SU-DHL-6 (cell line): ENCODE measurements around the gene ADAMTS19.

ENCODE experiments used
- H2AFZ ChIP-seq: fragments of 200-600 bp; sonication (generic); 2 replicates; pipeline ENCODE4 v1.6.1; 2014; ENCODE audit warnings: low read depth, mild to moderate bottlenecking, moderate library complexity, mixed read lengths, antibody characterized with exemption, low read length; ENCODE audit not compliant: severe bottlenecking
- H3F3A ChIP-seq: fragments of 200-600 bp; shearing (Covaris generic); 2 replicates; pipeline ENCODE4 v1.6.0; 2016; ENCODE audit warnings: antibody characterized with exemption, mild to moderate bottlenecking; ENCODE audit not compliant: insufficient read depth
- H3K27ac ChIP-seq: fragments of 200-600 bp; sonication (generic); 2 replicates; pipeline ENCODE4 v1.5.1; 2016; ENCODE audit warnings: low read depth, mild to moderate bottlenecking, low read length, moderate library complexity, mixed read lengths
- H3K27me3 ChIP-seq: fragments of 200-600 bp; sonication (generic), shearing (Covaris generic); 2 replicates; pipeline ENCODE4 v1.6.0; 2014; ENCODE audit warnings: mild to moderate bottlenecking, low read length
- H3K36me3 ChIP-seq: fragments of 200-600 bp; sonication (generic); 2 replicates; pipeline ENCODE4 v1.6.1; 2014; ENCODE audit warnings: mild to moderate bottlenecking, low read length, mixed read lengths
- H3K4me2 ChIP-seq: fragments of 300-600, 200-600 bp; shearing (Covaris generic), sonication (generic); 2 replicates; pipeline ENCODE4 v1.6.0; 2014; ENCODE audit warnings: low read length, low read depth, mild to moderate bottlenecking; ENCODE audit not compliant: poor library complexity, severe bottlenecking
- H3K4me3 ChIP-seq: fragments of 200-600 bp; sonication (generic); 2 replicates; pipeline ENCODE4 v1.5.1; 2014; ENCODE audit warnings: antibody characterized with exemption, low read length, mild to moderate bottlenecking, mixed read lengths; ENCODE audit not compliant: insufficient read depth, poor library complexity, severe bottlenecking
- H3K79me2 ChIP-seq: fragments of 200-600 bp; sonication (generic); 2 replicates; pipeline ENCODE4 v1.6.1; 2014; ENCODE audit warnings: mild to moderate bottlenecking, low read length, moderate library complexity; ENCODE audit not compliant: insufficient read depth
- H3K9ac ChIP-seq: fragments of 200-600 bp; sonication (generic); 2 replicates; pipeline ENCODE4 v1.7.0; 2014; ENCODE audit warnings: mild to moderate bottlenecking, low read length
- H3K9me2 ChIP-seq: fragments of 200-600 bp; sonication (generic); replicated peaks from 2 replicates; pipeline ENCODE4 v1.6.1; 2014; ENCODE audit warnings: low read length; ENCODE audit not compliant: insufficient read depth
- H3K9me3 ChIP-seq: fragments of 200-600 bp; sonication (generic); 2 replicates; pipeline ENCODE4 v1.6.1; 2014; ENCODE audit warnings: low read length, mixed read lengths; ENCODE audit not compliant: insufficient read depth
- H4K20me1 ChIP-seq: fragments of 200-600 bp; sonication (generic); 2 replicates; pipeline ENCODE4 v1.6.1; 2014; ENCODE audit warnings: low read depth, mild to moderate bottlenecking, antibody characterized with exemption, low read length, moderate library complexity, mixed read lengths
- EZH2phosphoT487 ChIP-seq: fragments of 200-600 bp; sonication (generic), shearing (Covaris generic); conservative IDR thresholded peaks from 2 replicates; pipeline ENCODE4 v1.6.1; 2018; ENCODE audit warnings: mild to moderate bottlenecking, antibody characterized with exemption, low read length, moderate library complexity, mixed read lengths
- TF ChIP-seq, protein P1 (sequence below): fragments of 200-600 bp; sonication (generic); IDR thresholded peaks from one replicate; pipeline ENCODE4 v1.5.1; 2017; ENCODE audit warnings: antibody characterized with exemption, mild to moderate bottlenecking, low read length, moderate library complexity; ENCODE audit not compliant: insufficient read depth, poor library complexity, severe bottlenecking

The ADAMTS19 gene

DNA sequence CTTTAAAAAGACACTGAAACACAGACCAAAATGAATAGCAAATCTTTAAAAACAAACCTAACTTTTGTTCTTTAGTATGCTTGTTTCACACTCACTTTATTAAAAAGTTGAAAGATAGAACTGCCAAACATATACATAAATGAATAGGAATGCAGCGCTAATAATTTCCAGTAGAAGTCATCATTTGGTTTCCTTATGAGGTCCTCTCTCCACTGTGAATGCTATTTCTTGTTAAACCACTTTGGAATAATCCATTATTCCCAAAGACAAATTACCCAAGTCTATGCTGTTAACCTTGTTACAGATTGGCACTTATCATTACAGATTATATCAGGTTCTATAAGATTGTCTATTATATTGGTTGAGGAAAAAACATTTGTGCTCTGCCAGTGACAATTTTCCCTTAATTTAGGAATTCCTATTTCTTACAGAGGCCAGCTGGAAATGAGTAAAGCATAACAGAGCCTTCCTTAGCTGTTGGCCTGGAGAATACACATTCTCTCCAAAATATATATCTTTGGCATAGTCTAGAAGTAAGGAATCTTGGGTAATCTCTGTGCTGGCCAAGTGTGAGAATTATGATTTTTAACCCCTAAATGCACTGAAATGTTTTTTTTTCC lies 258.5 kb downstream of the ADAMTS19 start:
- Histone ChIP-seq H3K9ac (no peak overlapping the region), H4K20me1 (no peaks in the 10 kb centered on the region), H3K4me3 (no peak overlapping the region), H2AFZ (no peak overlapping the region), H3K27me3 (no peaks in the 10 kb centered on the region; the same call in 1 of the 2 replicates), H3K79me2 (no peaks in the 10 kb centered on the region), H3K9me3 (no peaks in the 10 kb centered on the region), H3K4me2 (no peak overlapping the region), H3K9me2 (no peaks in the 10 kb centered on the region), H3K36me3 (no peaks in the 10 kb centered on the region), H3F3A (no peaks in the 10 kb centered on the region), H3K27ac (no peak overlapping the region)
- TF ChIP-seq EZH2phosphoT487, result no peak
- TF ChIP-seq, protein P1, sequence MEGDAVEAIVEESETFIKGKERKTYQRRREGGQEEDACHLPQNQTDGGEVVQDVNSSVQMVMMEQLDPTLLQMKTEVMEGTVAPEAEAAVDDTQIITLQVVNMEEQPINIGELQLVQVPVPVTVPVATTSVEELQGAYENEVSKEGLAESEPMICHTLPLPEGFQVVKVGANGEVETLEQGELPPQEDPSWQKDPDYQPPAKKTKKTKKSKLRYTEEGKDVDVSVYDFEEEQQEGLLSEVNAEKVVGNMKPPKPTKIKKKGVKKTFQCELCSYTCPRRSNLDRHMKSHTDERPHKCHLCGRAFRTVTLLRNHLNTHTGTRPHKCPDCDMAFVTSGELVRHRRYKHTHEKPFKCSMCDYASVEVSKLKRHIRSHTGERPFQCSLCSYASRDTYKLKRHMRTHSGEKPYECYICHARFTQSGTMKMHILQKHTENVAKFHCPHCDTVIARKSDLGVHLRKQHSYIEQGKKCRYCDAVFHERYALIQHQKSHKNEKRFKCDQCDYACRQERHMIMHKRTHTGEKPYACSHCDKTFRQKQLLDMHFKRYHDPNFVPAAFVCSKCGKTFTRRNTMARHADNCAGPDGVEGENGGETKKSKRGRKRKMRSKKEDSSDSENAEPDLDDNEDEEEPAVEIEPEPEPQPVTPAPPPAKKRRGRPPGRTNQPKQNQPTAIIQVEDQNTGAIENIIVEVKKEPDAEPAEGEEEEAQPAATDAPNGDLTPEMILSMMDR, result no peak

DNA sequence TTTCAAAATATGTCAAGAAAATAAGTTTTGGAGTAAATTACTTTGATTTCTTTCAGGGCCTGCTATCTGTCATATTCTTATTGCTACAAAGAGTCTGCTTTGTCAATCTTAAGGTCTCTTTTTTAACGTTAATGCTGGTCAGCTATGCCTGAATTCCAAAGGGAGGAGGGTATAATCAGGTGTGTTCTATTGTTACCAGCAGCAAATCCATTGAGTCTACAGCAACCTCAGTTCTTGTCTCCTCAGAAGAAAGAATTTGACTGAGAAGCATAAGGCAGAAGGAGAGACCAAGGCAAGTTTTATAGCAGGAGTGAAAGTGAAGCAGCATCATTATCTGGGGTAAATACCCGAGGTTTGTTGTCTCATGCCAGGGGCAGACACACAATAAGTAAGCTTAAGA lies 264.1 kb downstream of the ADAMTS19 start:
- H3K27me3 ChIP-seq, result no peaks in the 10 kb centered on the region; the same call in 1 of the 2 replicates
- no peaks in the 10 kb centered on the region for H3K9me3 ChIP-seq
- no peaks in the 10 kb centered on the region for H3F3A ChIP-seq
- no peaks in the 10 kb centered on the region for H4K20me1 ChIP-seq
- H3K36me3 ChIP-seq, result no peaks in the 10 kb centered on the region
- H3K27ac ChIP-seq, result no peak overlapping the region
- no peak overlapping the region for H3K4me2 ChIP-seq
- H3K9ac ChIP-seq, result no peak overlapping the region
- no peak overlapping the region for H2AFZ ChIP-seq
- H3K79me2 ChIP-seq, result no peaks in the 10 kb centered on the region
- no peak for TF ChIP-seq EZH2phosphoT487
- TF ChIP-seq, protein P1, result no peak
- H3K9me2 ChIP-seq, result no peaks in the 10 kb centered on the region
- no peak overlapping the region for H3K4me3 ChIP-seq

DNA sequence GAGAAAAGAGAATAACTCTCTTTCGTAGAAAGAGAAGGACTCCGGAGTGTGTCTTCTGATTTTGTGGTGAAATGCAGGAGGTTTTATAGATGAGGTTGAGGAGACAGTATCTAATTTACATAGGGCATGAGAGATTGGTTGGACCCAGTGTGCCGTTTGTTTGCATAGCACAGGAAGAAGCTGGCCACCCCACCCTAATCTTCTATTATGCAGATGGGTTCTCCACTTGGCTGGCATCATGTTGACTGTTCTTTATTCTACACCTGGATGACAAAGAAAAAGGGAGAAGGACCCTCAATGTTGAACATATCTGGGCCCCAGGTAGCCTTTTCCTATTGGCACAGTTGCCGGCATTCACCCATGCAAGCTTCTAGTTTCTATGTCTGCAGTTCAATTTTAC lies 264.5 kb downstream of the ADAMTS19 start:
- no peak overlapping the region for H3K4me3 ChIP-seq
- no peaks in the 10 kb centered on the region for H3K27me3 ChIP-seq
- H3K9ac ChIP-seq, result no peak overlapping the region
- no peak overlapping the region for H3K27ac ChIP-seq
- H3K36me3 ChIP-seq, result no peaks in the 10 kb centered on the region
- H3K79me2 ChIP-seq, result no peaks in the 10 kb centered on the region
- no peak overlapping the region for H2AFZ ChIP-seq
- no peaks in the 10 kb centered on the region for H3K9me3 ChIP-seq
- no peaks in the 10 kb centered on the region for H3F3A ChIP-seq
- H4K20me1 ChIP-seq, result no peaks in the 10 kb centered on the region
- H3K9me2 ChIP-seq, result no peaks in the 10 kb centered on the region
- no peak overlapping the region for H3K4me2 ChIP-seq
- TF ChIP-seq, protein P1, result no peak
- no peak for TF ChIP-seq EZH2phosphoT487
